ENCODE data around the gene BACE1.

Gene BACE1

DNA sequence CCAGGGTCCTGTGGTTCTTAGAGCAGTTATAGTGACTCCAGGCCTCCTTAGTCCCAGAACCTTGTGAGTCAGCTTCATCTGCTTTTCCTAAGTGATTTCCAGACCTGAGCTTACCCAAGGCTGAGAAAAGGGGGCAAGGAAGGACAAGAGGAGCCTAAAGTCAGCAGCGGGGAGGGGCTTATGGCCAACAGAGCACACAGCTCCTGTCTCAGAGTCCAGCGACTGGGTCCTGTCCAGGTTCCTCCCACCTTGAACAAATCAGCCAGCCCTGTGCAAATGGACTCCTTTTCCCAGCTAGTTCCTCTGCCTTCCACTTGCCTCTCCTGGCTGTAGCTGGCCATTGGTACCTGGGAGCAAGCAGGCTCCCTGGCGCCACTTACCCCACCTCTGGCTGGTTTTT lies 10.9 kb downstream of the BACE1 start:
- DNase-seq, result no peak

- no peak for DNase-seq
Observed at GRCh38 chr11:117303646-117304315, 12.3 kb downstream of the BACE1 start.

GRCh38 chr11:117303101-117303500 lies 13.0 kb downstream of the BACE1 start:
- DNase-seq, result no peak

DNA sequence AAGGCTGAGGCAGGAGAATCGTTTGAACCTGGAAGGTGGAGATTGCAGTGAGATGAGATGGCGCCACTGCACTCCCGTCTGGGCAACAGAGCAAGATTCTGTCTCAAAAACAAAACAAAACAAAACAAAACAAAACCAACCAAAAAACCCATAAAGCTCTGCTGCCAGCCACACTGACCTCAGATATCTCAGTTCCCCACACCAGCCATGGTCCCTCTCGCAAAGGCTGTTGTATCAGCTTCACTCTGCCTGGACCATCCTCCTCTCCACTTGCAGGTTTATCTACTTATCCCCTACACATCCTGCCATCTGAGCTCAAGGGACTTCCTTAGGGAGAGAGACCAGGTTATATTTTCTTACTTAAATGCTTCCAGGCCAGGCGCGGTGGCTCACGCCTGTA lies 13.8 kb downstream of the BACE1 start:
- DNase-seq, result no peak

DNA sequence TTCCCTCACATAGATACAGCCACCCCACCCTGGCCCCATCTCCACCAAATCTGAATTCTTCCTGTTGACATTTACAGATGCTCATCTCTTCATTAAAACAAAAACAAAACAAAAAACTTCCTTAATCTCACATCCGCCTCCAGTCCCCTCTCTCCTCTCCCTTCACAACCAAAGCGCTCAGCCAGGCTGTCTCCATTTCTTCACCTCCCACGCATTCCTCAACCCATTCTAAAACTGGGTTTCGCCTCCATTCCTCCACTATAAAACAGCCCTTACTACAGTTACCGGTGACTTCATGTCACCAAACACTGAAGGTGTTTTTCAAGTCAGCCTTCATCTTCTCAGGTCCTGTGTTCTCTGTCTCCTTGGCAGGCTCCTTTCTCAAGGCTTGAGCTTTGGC lies 15.3 kb downstream of the BACE1 start:
- DNase-seq, result no peak

GRCh38 chr11:117300283-117300663 lies 15.8 kb downstream of the BACE1 start:
- no peak for DNase-seq

DNA sequence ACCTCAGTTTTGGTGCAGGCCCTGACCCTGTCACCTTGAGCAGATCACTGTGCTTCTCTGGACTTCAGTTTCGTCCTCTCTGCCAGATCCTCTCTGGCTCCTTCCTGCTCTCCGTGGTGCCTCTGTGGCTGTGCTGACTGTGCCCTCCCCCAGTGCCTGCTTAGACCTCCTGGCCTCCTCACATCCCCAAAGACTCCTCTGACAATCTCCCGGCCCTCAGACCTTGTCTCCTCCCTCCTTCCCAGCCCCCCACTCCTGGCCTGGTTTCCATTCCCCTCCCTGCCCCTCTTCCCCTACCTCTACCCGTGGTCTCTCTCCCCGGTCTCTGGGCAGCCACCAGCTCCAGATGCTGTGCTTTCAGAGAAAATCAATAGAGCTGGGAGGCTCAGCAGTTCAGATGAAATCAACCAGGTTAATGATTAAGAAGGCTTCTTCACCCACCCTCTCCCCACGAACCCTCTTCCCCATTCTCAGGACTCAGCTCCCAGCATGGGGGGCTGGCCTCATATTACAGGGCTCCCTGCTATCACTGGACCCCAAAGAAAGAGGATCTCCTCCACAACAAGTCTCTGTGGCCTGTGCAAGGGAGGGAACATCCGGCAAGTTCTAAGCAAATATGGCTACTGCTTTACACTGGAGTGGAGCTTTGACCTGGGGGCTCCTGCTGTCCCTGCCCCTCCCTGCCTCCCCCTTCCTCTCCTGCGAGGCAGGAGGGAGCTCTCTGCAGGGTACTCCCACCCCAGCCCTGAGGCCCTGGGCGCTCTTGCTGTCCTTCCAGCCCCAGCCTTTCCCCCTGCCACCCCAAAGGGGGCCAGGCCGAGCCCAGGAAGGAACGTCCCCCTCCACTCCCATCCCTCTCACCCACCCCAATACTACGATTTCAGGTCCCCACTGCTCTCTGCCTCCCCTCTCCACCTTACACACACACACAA lies 16.4 kb downstream of the BACE1 start:
- DNase-seq, result no peak

DNA sequence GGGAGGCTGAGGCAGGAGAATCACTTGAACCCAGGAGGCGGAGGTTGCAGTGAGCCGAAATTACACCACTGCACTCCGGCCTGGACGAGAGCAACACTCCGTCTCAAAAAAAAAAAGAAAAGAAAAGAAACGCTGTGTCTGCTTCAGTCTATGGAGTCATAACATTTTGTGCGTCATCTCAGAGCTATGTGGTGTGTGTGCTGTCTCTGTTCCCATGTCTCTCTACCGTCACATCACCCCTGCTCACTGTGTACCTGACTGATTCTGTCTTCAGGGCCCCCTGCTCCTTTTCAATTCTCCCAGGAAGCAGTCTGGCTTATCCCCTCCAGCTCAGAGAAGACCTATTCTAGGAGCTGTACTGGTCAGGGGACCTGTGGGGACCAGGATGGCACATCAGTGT lies 17.9 kb downstream of the BACE1 start:
- no peak for DNase-seq

GRCh38 chr11:117296881-117297280 lies 19.2 kb downstream of the BACE1 start:
- no peak for DNase-seq

DNA sequence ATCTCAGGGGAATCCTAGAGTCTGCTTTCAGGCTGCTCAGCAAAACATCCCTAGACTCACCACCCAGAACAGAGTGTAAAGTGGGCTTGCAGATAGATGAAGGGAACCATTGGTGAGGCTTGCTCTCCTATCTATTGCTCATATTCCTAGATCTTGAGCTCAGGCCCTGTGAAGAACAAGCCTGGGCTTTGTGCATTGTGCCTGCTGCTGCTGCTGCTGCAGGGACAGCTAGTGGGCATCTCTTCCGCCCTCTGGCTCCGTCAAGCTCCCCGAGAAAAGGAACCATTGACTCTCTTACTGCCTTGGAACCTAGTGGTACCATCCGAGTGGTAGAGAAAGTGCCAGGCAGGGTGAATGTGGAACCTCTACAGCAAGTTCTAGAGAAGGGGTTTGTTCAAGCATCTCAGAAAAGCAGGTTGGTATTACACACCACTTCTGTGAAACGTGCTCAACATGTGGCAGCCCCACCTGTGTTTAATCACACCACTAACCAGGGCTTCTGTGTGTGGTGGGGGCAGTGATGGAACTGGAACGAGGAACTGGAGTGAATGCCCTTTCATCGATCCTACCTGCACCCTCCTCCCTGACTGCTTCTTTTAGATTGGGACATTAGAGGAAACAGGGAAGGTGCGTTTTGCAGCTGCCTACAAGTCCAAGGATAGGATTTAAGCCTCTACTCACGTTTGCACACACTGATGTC lies 20.5 kb downstream of the BACE1 start:
- DNase-seq, result no peak

DNA sequence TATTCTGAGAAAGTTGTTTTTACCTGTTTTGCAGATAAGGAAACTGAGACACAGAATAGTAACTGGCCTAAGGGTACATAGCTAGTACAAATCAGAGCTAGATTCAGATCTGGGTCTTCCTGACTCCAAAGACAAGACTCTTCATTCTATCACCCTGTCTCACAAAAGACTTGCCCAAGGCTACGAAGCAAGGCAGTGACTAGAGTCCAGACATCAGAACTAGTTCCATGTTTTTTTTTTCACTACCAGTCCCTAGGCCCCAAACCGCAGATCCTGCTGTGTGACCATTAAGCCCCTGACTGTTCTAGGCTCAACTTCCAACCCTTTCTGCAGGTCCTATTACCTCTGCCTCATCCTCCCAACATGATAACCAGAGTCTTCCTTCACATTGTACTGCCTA lies 23.4 kb downstream of the BACE1 start:
- no peak for DNase-seq

DNA sequence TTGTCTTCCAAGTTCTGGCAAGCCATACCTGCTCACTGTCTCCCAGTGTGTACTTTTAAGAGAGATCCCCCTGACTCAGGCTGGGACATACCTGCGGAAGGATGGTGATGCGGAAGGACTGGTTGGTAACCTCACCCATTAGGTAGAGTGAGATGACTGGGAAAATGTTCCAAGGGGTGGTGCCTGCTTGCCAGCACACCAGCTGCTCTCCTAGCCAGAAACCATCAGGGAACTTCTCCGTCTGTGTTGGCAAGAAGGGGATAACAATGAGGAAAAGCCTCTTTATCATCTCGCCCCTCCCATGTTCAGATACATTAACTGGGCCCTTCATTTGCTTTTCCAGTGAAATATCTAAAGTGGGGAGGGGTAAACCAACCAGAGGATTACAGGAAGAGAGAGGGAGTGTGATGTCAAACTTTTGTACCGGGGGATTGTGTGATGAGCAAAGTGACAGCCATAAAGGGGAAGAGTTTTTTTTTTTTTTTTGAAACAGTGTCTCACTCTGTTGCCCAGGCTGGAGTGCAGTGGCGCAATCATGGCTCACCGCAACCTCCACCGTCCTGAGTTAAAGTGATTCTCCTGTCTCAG lies 25.2 kb downstream of the BACE1 start, which contains the start of gene BACE1-AS:
Gene BACE1-AS, plus strand, starts transcription at position 538 of the 588 bp plus-strand sequence.
- DNase-seq, result no peak

- no peak for DNase-seq
Observed at GRCh38 chr11:117289795-117290194, 26.3 kb downstream of the BACE1 start.

- no peak for DNase-seq
Observed at GRCh38 chr11:117287668-117288067, 28.4 kb downstream of the BACE1 start.

GRCh38 chr11:117286588-117286987 lies 29.5 kb downstream of the BACE1 start:
- no peak for DNase-seq

GRCh38 chr11:117284053-117284452 lies 32.0 kb downstream of the BACE1 start:
- no peak for DNase-seq

DNA sequence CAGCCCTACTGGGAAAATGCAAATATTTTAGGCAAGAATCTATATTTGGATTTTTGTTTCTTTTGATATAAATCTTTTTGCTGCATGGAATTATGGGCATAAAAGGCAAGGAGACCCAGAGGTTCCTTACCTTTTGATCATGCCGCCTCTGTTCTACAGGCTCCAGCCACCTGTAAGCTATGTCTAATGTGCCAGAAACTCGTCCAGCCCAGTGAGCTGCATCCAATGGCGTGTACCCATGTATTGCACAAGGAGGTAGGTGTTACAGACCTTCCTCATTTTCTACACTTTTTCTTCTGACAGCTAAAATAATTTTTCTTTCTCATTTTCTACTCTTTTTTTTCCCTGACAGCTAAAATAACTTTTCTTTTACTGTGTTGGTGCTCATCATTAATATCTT lies 33.1 kb downstream of the BACE1 start:
- no peak for DNase-seq

DNA sequence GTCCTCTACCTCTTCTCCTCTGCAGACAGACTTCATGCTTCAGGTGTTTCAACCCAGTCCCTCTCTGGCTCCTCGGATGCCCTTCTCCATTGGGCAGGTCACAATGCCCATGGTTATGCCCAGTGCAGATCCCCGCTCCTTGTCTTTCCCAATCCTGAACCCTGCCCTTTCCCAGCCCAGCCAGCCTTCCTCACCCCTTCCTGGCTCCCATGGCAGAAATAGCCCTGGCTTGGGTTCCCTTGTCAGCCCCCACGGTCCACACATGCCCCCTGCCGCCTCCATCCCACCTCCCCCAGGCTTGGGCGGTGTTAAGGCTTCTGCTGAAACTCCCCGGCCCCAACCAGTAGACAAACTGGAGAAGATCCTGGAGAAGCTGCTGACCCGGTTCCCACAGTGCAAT lies 34.2 kb downstream of the BACE1 start:
- DNase-seq, result no peak

DNA sequence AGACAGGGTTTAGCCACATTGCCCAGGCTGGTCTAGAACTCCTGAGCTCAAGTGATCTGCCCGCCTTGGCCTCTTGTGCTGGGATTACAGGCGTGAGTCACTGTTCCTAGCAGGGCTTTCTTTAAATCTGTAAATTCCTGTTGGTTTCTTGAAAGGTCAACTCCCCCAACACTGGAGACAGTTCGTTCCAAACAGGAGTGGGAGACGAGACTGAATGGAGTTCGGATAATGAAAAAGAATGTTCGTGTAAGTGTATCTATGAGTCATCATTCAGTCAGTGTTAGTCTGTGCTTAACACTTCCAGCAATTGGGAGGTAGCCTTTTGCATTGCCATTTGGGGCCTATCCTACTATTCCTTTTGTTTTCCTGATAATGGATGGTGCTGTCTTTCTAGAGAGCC lies 34.9 kb downstream of the BACE1 start:
- DNase-seq, result no peak

DNA sequence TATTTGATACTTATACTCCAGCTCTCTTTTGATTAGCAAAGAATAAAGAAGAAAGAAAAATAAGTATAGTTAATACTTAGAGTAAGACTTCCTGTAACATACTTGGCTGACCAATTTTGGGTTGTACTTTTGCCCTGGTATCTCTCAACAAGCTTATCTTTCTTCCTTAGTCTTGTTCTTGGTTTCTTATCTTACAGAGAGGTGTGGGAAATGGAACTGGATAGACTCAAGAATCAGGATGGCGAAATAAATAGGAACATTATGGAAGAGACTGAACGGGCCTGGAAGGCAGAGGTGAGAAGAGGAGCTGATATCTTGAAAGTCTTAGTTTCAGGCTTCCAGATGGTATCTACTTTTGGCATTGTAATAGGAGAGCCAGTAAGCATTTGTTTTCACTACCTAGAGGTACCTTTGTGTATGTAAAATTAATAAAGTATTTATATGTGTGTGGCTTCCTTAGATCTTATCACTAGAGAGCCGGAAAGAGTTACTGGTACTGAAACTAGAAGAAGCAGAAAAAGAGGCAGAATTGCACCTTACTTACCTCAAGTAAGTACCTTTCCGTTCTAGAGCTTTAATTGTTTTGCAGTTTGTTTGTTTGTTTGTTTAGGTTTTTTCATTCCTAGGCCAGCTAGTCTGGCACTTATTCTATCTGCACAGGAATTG lies 36.2 kb downstream of the BACE1 start:
- no peak for DNase-seq

DNA sequence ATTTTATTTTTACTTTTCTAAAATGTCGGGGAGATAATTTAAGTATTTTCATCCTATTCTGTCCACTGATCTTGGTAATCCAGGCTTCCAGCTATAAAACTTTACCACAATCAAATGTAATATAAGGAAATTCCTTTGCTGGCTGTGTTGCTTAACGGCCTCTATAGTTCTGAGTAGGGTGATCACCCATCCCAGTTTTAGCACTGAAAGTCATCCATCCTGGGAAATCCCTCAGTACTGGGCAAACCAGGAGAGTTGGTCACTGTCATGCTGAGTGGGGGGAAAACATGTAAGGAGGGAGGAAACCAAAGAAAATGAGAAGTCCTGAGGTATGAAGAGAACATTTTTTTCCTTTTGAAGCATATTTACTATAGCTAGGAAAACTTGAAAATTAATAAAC lies 37.7 kb downstream of the BACE1 start:
- DNase-seq, result no peak

DNA sequence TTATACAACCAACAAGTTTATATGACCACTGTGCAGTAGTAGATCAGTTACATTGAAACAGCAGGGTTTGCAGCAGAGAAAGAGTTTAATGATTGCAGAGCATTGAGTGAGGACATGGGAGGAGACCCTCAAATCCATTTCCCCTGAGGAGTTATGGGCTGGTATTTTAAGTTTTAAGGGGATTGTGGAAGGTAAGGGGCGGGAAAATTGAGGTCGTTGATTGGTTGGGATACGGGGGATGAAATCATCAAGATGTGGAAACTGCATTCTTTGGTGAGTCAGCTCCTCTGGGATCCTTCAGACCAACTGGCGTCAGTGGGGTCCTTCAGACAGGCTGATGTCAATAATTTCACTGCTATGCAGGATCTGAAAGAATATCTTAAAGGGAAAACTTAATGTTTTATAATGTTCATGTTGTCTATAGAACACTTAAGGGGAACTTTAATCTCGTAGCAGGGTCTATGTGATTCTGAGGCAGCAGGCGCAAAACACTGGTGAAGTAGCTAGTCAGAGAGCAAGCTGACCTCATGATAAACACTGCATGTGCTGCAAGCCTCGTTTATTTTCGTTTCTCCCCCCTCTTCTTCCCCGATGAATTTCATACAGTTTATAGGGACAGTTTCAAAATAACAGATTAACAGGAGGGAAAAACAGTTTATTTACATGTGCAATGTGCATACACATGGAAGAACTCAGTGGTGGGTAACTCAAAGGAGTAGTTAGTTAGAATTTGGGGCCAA lies 42.3 kb downstream of the BACE1 start:
- no peak for DNase-seq

All from activated CD8-positive, alpha-beta memory T cell treated with anti-CD3 and anti-CD28 coated beads for 24 hours (primary cell).